Measurements from ENCODE around the gene CDKN2A. TPM values are rescaled to one million over a fixed set of nuclear protein-coding genes. Genes with fewer than 3 reads are reported as not detected.

CDKN2A gene
- total RNA-seq, 1 experiment from 2014 or later = 0.57 TPM

DNA sequence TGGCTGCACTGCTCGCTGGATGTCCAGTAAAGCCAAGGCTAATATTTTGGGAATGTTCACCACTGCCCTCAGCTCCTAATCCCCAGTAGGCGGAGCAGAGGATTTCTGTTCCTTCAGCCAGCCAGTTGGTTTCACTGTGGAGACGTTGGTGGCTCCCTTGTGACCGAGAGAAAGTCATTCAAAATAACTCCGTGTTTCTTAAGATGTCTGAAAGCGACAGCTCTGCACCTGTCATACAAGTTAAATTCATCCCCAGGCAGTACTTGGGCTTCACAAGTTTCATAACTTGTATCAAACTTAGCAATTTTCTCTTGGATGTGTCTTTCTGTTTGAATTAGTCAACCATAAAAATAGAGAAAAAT, 15.3 kb upstream of the CDKN2A start (continued):
- TF ChIP-seq, protein P1, sequence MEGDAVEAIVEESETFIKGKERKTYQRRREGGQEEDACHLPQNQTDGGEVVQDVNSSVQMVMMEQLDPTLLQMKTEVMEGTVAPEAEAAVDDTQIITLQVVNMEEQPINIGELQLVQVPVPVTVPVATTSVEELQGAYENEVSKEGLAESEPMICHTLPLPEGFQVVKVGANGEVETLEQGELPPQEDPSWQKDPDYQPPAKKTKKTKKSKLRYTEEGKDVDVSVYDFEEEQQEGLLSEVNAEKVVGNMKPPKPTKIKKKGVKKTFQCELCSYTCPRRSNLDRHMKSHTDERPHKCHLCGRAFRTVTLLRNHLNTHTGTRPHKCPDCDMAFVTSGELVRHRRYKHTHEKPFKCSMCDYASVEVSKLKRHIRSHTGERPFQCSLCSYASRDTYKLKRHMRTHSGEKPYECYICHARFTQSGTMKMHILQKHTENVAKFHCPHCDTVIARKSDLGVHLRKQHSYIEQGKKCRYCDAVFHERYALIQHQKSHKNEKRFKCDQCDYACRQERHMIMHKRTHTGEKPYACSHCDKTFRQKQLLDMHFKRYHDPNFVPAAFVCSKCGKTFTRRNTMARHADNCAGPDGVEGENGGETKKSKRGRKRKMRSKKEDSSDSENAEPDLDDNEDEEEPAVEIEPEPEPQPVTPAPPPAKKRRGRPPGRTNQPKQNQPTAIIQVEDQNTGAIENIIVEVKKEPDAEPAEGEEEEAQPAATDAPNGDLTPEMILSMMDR (IDR thresholded peaks at IDR 0.05) = no peak
- TF ChIP-seq NR2C2 (CRISPR knock-in tag; IDR thresholded peaks at IDR 0.05) (no peak), JAZF1 (CRISPR knock-in tag; IDR thresholded peaks at IDR 0.05) (no peak), NFE2L1 (CRISPR knock-in tag; IDR thresholded peaks at IDR 0.05) (no peak), OVOL2 (CRISPR knock-in tag; IDR thresholded peaks at IDR 0.05; ENCODE audit: borderline replicate concordance) (no peak), ZNF416 (CRISPR knock-in tag; IDR thresholded peaks at IDR 0.05) (no peak)
- TF ChIP-seq, protein P2, sequence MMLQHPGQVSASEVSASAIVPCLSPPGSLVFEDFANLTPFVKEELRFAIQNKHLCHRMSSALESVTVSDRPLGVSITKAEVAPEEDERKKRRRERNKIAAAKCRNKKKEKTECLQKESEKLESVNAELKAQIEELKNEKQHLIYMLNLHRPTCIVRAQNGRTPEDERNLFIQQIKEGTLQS (CRISPR knock-in tag; conservative IDR thresholded peaks at IDR 0.05) = no peak

DNA sequence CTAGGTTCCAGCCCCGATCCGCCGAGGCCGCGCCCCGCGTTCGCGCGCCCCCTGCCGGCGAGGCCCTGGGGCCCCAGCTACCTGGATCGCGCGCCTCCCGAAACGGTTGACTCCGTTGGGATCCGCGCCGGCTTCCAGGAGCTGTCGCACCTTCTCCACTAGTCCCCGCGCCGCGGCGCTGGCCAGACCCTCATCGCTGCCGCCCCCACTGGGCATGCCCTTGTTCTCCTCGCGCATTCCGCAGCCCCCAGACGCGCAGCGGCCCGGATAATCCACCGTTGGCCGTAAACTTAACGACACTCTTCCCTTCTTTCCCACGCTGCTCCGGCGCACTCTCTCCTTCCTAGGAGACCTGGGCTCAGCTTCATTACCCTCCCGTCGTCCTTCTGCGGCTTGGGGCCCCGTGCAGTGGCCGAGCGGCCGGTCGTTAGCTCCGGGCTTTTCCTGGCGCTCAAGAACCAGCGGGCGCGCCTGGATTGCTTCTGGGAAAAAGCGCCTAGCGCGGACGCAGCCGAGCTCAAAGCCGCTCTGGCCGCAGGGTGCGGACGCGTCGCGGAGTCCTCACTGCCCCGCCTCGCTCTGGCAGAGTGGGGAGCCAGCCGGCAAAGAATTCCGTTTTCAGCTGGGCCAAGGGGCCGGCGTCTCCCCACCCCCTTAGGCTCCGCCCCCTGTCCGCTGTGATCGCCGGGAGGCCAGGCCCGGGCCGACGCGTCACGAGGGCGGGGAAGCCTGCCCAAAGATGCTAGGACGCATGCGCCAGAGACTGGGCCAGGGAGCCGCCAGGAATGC, 14.7 kb upstream of the CDKN2A start, which contains the start of gene CDKN2B:
Gene CDKN2B (minus strand): TSS at position 589 of the 789 bp plus-strand sequence. CDS start 352 bp downstream, at position 237.
- Mint-ChIP-seq H3K4me3 (peak within 1 kb of the TSS; percentile 91), H3K4me1 (peaks cover 26% of the 10 kb centered on the region), H3K9me3 (no peaks in the 10 kb centered on the region), H3K27me3 (ENCODE audit: low read depth) (peaks cover 91% of the 10 kb centered on the region), H3K27ac (no peak within 1 kb of the TSS), H3K36me3 (no peaks in the 10 kb centered on the region)
- DNase-seq (ENCODE audit: low spot score) (peak; percentile 96), ATAC-seq (peak; percentile 84)
- CTCF ChIA-PET = interaction anchor here (0.6 to 3.1 kb wide), 43 partner anchors 10 to 235 kb away, joined by 3 to 60 read pairs (median 5); partner anchors contain the start of genes CDKN2A, CDKN2B-AS1 and MTAP
- POLR2A ChIA-PET = interaction anchor here (1.8 kb wide), 1 partner anchor 207 kb away, joined by 6 read pairs; the partner anchor contains the start of gene MTAP
- no peak for TF ChIP-seq ZNF416 (CRISPR knock-in tag; IDR thresholded peaks at IDR 0.05)
- TF ChIP-seq, protein P3, sequence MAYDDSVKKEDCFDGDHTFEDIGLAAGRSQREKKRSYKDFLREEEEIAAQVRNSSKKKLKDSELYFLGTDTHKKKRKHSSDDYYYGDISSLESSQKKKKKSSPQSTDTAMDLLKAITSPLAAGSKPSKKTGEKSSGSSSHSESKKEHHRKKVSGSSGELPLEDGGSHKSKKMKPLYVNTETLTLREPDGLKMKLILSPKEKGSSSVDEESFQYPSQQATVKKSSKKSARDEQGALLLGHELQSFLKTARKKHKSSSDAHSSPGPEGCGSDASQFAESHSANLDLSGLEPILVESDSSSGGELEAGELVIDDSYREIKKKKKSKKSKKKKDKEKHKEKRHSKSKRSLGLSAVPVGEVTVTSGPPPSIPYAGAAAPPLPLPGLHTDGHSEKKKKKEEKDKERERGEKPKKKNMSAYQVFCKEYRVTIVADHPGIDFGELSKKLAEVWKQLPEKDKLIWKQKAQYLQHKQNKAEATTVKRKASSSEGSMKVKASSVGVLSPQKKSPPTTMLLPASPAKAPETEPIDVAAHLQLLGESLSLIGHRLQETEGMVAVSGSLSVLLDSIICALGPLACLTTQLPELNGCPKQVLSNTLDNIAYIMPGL (CRISPR knock-in tag; IDR thresholded peaks at IDR 0.05) = peak; percentile 70; the same call in 1 of the 2 replicates
- no peak for TF ChIP-seq RELA (CRISPR knock-in tag; IDR thresholded peaks at IDR 0.05; ENCODE audit: borderline replicate concordance)
- TF ChIP-seq, protein P4, sequence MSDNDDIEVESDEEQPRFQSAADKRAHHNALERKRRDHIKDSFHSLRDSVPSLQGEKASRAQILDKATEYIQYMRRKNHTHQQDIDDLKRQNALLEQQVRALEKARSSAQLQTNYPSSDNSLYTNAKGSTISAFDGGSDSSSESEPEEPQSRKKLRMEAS (CRISPR knock-in tag; IDR thresholded peaks at IDR 0.05) = peak; percentile 67
- no peak for TF ChIP-seq TCF7 (CRISPR knock-in tag; IDR thresholded peaks at IDR 0.05; ENCODE audit: low read depth)
- TF ChIP-seq, protein P5, sequence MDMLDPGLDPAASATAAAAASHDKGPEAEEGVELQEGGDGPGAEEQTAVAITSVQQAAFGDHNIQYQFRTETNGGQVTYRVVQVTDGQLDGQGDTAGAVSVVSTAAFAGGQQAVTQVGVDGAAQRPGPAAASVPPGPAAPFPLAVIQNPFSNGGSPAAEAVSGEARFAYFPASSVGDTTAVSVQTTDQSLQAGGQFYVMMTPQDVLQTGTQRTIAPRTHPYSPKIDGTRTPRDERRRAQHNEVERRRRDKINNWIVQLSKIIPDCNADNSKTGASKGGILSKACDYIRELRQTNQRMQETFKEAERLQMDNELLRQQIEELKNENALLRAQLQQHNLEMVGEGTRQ (CRISPR knock-in tag; IDR thresholded peaks at IDR 0.05) = peak; percentile 85
- TF ChIP-seq NFE2L1 (CRISPR knock-in tag; IDR thresholded peaks at IDR 0.05) = no peak
- TF ChIP-seq, protein P6, sequence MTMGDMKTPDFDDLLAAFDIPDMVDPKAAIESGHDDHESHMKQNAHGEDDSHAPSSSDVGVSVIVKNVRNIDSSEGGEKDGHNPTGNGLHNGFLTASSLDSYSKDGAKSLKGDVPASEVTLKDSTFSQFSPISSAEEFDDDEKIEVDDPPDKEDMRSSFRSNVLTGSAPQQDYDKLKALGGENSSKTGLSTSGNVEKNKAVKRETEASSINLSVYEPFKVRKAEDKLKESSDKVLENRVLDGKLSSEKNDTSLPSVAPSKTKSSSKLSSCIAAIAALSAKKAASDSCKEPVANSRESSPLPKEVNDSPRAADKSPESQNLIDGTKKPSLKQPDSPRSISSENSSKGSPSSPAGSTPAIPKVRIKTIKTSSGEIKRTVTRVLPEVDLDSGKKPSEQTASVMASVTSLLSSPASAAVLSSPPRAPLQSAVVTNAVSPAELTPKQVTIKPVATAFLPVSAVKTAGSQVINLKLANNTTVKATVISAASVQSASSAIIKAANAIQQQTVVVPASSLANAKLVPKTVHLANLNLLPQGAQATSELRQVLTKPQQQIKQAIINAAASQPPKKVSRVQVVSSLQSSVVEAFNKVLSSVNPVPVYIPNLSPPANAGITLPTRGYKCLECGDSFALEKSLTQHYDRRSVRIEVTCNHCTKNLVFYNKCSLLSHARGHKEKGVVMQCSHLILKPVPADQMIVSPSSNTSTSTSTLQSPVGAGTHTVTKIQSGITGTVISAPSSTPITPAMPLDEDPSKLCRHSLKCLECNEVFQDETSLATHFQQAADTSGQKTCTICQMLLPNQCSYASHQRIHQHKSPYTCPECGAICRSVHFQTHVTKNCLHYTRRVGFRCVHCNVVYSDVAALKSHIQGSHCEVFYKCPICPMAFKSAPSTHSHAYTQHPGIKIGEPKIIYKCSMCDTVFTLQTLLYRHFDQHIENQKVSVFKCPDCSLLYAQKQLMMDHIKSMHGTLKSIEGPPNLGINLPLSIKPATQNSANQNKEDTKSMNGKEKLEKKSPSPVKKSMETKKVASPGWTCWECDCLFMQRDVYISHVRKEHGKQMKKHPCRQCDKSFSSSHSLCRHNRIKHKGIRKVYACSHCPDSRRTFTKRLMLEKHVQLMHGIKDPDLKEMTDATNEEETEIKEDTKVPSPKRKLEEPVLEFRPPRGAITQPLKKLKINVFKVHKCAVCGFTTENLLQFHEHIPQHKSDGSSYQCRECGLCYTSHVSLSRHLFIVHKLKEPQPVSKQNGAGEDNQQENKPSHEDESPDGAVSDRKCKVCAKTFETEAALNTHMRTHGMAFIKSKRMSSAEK (CRISPR knock-in tag; IDR thresholded peaks at IDR 0.05; ENCODE audit: borderline replicate concordance) = no peak
- no peak for TF ChIP-seq MXD4 (CRISPR knock-in tag; IDR thresholded peaks at IDR 0.05; ENCODE audit: borderline replicate concordance)
- TF ChIP-seq NR2C2 (CRISPR knock-in tag; IDR thresholded peaks at IDR 0.05) = no peak
- no peak for TF ChIP-seq ZNF671 (CRISPR knock-in tag; IDR thresholded peaks at IDR 0.05)
- TF ChIP-seq, protein P1 (IDR thresholded peaks at IDR 0.05) = peak; percentile 92
- no peak for TF ChIP-seq TEAD1 (CRISPR knock-in tag; IDR thresholded peaks at IDR 0.05)
- TF ChIP-seq, protein P7, sequence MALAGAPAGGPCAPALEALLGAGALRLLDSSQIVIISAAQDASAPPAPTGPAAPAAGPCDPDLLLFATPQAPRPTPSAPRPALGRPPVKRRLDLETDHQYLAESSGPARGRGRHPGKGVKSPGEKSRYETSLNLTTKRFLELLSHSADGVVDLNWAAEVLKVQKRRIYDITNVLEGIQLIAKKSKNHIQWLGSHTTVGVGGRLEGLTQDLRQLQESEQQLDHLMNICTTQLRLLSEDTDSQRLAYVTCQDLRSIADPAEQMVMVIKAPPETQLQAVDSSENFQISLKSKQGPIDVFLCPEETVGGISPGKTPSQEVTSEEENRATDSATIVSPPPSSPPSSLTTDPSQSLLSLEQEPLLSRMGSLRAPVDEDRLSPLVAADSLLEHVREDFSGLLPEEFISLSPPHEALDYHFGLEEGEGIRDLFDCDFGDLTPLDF (CRISPR knock-in tag; IDR thresholded peaks at IDR 0.05) = no peak
- TF ChIP-seq, protein P8, sequence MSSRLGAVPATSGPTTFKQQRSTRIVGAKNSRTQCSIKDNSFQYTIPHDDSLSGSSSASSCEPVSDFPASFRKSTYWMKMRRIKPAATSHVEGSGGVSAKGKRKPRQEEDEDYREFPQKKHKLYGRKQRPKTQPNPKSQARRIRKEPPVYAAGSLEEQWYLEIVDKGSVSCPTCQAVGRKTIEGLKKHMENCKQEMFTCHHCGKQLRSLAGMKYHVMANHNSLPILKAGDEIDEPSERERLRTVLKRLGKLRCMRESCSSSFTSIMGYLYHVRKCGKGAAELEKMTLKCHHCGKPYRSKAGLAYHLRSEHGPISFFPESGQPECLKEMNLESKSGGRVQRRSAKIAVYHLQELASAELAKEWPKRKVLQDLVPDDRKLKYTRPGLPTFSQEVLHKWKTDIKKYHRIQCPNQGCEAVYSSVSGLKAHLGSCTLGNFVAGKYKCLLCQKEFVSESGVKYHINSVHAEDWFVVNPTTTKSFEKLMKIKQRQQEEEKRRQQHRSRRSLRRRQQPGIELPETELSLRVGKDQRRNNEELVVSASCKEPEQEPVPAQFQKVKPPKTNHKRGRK (CRISPR knock-in tag; IDR thresholded peaks at IDR 0.05; ENCODE audit: borderline replicate concordance) = no peak

Data from WTC11 (cell line).